ENCODE results near the gene CLIP3. TPM values are rescaled to one million over a fixed set of nuclear protein-coding genes. Genes with fewer than 3 reads are reported as not detected.

The CLIP3 gene
- total RNA-seq: 51.2 to 59.0 TPM (median 53.8 TPM) in 3 replicates
- long read RNA-seq, partial matches to known transcripts: 8 of 19 reads
- long read RNA-seq, other reads (novel, unspliced or antisense): 10 of 19 reads

DNA sequence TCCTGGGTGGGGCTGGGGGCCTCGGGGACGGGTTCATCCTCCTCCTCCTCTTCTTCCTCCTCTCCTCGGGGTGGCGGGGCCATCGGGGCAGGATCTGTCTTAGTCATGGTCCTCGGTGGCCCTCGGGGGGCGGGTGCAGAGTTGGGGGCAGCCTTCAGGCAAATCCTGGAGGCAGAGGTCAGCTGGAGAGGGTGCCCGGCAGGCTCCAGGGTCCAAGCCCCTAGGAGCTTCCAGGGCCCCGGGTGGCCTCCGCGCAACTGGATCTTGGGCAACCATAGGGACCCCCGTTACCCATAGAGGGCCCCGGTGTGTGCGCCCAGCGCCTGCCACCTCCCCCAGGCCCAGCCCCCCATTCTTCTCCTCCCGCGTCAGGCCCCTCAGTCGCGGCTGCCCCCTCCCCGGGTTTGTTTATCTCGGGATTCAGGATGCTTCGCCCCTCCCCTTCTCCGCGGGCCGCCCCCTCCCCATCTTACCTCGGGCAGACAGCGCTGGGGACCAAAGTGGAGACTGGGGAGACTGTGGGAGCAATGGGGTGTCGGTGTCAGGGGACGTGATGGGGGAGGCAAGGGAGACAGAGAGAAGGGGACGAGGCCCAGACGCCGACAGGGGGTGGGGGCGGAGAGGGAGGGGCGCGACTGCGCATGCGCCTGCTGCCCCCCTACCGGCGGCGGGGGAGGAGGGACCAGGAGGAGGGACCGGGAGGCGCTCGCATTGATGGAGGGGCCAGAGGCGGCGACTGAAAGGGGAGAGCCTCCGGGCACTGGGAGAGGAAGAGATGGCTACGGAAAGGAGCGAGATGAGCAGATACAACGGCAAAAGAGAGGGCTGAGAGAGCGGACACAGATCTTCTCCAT is at the start of gene CLIP3:
CLIP3 (minus strand) TSS at position 623 of the 854 bp plus-strand sequence; CDS start at position 107, 516 bp downstream.
- Mint-ChIP-seq H3K4me1 (ENCODE audit: low read depth) (peaks cover 20% of the 10 kb centered on the region), H3K27me3 (ENCODE audit: low read depth) (no peaks in the 10 kb centered on the region), H3K36me3 (ENCODE audit: low read depth) (peaks cover 6% of the 10 kb centered on the region), H3K27ac (ENCODE audit: unreplicated experiment) (peak within 1 kb of the TSS; percentile 73), H3K4me3 (ENCODE audit: unreplicated experiment) (peak within 1 kb of the TSS; percentile 80), H3K9me3 (ENCODE audit: low read depth) (no peaks in the 10 kb centered on the region)
- DNase-seq (ENCODE audit: low spot score): no peak
- peak; percentile 42 for TF ChIP-seq CTCF (IDR thresholded peaks at IDR 0.05)

DNA sequence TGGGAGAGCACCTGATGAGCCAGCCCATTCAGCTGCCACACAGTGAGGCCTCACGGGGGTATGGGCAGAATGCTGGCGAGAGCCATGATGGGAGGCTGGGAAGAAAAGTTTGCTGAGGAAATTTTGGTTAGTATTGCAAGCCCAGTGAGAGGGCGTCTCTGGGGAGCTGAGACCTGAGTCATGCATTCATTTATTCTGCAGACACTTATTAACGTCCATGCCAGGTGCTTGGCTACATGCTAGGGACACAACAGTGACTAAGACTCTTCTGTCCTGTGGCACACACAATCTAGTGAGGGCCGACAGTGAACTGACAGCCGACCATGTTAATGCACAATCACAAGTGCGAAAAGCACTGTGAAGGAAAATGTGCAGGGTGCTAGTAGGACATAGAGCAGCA is 49.2 kb upstream of the CLIP3 start:
- Mint-ChIP-seq H3K4me1 (ENCODE audit: low read depth) (no peaks in the 10 kb centered on the region), H3K9me3 (ENCODE audit: low read depth) (no peaks in the 10 kb centered on the region), H3K4me3 (ENCODE audit: unreplicated experiment) (no peak overlapping the region), H3K36me3 (ENCODE audit: low read depth) (peaks cover 16% of the 10 kb centered on the region), H3K27me3 (ENCODE audit: low read depth) (no peaks in the 10 kb centered on the region), H3K27ac (ENCODE audit: unreplicated experiment) (no peak overlapping the region)
- no peak for DNase-seq (ENCODE audit: low spot score)
- no peak for TF ChIP-seq CTCF (IDR thresholded peaks at IDR 0.05)

- H3K4me3 Mint-ChIP-seq (ENCODE audit: unreplicated experiment): no peak overlapping the region
- peaks cover 16% of the 10 kb centered on the region for H3K36me3 Mint-ChIP-seq (ENCODE audit: low read depth)
These were observed 48.7 kb upstream of the CLIP3 start for GRCh38 chr19:36081385-36081784.

GRCh38 chr19:36079389-36079945 is 46.8 kb upstream of the CLIP3 start:
- Mint-ChIP-seq H3K36me3 (ENCODE audit: low read depth) (peaks cover 16% of the 10 kb centered on the region), H3K4me3 (ENCODE audit: unreplicated experiment) (no peak overlapping the region), H3K4me1 (ENCODE audit: low read depth) (no peaks in the 10 kb centered on the region), H3K27me3 (ENCODE audit: low read depth) (no peaks in the 10 kb centered on the region), H3K27ac (ENCODE audit: unreplicated experiment) (no peak overlapping the region), H3K9me3 (ENCODE audit: low read depth) (no peaks in the 10 kb centered on the region)
- DNase-seq (ENCODE audit: low spot score): no peak
- no peak for TF ChIP-seq CTCF (IDR thresholded peaks at IDR 0.05)

More at GRCh38 chr19:36081385-36081784, 48.7 kb upstream of the CLIP3 start:
- Mint-ChIP-seq H3K9me3 (ENCODE audit: low read depth) (no peaks in the 10 kb centered on the region), H3K4me1 (ENCODE audit: low read depth) (no peaks in the 10 kb centered on the region), H3K27ac (ENCODE audit: unreplicated experiment) (no peak overlapping the region), H3K27me3 (ENCODE audit: low read depth) (no peaks in the 10 kb centered on the region)
- no peak for DNase-seq (ENCODE audit: low spot score)
- no peak for TF ChIP-seq CTCF (IDR thresholded peaks at IDR 0.05)

GRCh38 chr19:36073121-36073876 is 40.6 kb upstream of the CLIP3 start:
- H3K27me3 Mint-ChIP-seq (ENCODE audit: low read depth): no peaks in the 10 kb centered on the region
- no peak overlapping the region for H3K4me3 Mint-ChIP-seq (ENCODE audit: unreplicated experiment)
- no peak for DNase-seq (ENCODE audit: low spot score)
- TF ChIP-seq CTCF (IDR thresholded peaks at IDR 0.05): no peak
- no peaks in the 10 kb centered on the region for H3K9me3 Mint-ChIP-seq (ENCODE audit: low read depth)
- peaks cover 5% of the 10 kb centered on the region for H3K4me1 Mint-ChIP-seq (ENCODE audit: low read depth)
- H3K27ac Mint-ChIP-seq (ENCODE audit: unreplicated experiment): no peak overlapping the region
- peaks cover 12% of the 10 kb centered on the region for H3K36me3 Mint-ChIP-seq (ENCODE audit: low read depth)

Measured in chondrocyte (in vitro differentiated cells).